ENCODE results near the gene LSM4. TPM values are rescaled to one million over a fixed set of nuclear protein-coding genes. Genes with fewer than 3 reads are reported as not detected.

LSM4 gene
- total RNA-seq, 1 donor from 2014 or later = 103 TPM

DNA sequence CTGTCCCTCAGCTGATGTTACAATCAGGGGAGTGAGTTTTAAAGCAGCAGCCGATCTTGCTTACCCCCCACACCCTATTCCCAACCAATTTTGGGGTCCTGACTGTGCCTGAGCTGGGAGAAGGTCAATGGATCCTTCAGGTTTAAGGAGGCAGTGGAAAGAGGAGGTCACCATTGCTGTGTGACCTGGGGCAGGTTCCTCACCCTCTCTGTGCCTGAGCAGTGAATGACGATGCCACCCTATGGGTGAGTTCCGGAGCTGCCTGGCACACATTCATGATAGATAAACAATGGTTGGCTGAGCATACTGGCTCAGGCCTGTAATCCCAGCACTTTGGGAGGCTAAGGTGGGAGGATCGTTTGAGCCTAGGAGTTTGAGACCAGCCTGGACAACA lies 21.2 kb downstream of the LSM4 start:
- intact Hi-C loops (cut with DNase I) = no loop called here
- ATAC-seq (ENCODE audit: poor library complexity) (no peak), DNase-seq (no peak)

DNA sequence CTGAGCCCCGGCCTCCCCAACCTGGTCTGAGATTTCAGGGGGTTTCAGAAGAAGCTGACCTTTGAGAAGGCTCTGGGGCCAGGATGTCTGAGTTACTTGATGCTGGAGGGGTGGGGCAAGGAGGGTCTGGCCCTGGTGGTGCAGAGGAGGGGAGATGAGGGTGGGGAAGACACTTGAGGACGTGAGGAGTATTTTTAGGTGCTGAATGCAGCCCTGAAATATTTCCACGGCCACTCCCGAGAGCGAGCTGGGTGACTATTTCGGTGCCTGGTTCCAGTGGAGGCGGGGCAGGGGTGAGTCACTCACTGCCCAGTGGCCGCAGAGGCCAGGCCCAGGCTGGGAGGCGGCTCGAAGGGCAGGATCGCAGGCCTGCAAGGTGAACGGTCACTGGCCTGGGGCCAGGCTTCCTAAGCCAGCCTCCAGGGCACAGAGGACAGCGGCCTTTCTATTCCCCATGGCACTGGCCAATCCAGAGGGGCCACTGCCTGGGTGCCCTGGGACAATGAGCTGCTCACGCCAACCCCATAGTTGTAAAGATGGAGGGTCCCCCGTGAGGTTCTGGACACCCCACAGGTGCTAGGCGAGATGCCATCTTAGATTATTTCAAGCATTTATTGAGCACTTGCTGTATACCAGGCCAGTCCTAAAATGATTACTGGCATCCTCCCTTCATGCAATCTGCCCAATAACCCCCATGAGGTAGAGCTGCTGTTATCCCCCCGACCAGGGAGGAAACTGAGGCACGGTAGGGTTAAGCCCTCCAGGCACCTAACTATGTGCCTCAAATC lies 21.8 kb downstream of the LSM4 start:
- DNase-seq (peak; percentile 87), ATAC-seq (ENCODE audit: poor library complexity) (peak; percentile 55)
- intact Hi-C loops (cut with DNase I) = no loop called here

GRCh38 chr19:18299654-18300053 lies 23.2 kb downstream of the LSM4 start:
- ATAC-seq (ENCODE audit: poor library complexity) = no peak
- intact Hi-C loops (cut with DNase I) = no loop called here
- DNase-seq = no peak

GRCh38 chr19:18298601-18299000 lies 24.3 kb downstream of the LSM4 start:
- no peak for DNase-seq
- ATAC-seq (ENCODE audit: poor library complexity) = no peak
- intact Hi-C loops (cut with DNase I) = no loop called here

DNA sequence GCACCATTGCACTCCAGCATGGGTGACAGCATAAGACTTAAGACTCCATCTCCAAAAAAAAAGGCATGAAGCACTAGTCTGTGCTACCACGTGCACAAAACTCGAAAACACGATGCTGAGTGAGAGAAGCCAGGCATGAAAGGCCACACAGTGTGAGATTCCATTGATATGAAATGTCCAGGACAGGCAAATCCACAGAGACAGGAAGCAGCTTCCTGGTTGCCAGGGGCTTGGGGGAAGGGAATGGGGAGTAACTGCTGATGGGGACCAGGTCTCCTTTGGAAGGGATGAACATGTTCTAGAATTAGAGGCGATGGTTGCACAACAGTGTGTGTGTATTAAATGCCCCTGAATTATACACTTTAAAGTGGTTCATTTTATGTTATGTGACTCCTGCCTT lies 25.6 kb downstream of the LSM4 start:
- intact Hi-C loops (cut with DNase I) = no loop called here

GRCh38 chr19:18295034-18295451 lies 27.8 kb downstream of the LSM4 start:
- DNase-seq = no peak
- intact Hi-C loops (cut with DNase I) = no loop called here
- no peak for ATAC-seq (ENCODE audit: poor library complexity)

More for the DNA sequence above, 25.6 kb downstream of the LSM4 start:
- ATAC-seq (ENCODE audit: poor library complexity) = no peak
- no peak for DNase-seq

DNA sequence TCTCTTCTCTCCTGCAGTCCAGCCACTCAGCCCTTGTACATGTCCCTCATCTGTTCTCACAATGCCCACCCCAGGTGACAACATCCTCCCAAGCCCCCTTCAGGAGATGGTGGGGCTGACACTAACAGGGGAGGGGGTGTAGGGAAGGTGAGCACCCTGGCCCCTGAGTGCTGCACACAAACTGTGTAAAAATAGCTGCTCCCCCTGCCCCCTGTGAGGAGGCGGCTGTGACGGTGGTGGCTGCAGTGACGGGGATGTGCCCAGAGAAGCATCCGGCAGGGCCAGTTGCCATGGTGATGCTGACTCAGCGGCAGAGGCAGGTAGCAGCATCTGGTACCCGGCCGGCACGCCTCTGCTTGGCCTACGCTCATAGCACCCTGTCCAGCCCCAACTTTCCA lies 28.4 kb downstream of the LSM4 start:
- ATAC-seq (ENCODE audit: poor library complexity) = no peak
- intact Hi-C loops (cut with DNase I) = no loop called here
- DNase-seq = peak; percentile 66

DNA sequence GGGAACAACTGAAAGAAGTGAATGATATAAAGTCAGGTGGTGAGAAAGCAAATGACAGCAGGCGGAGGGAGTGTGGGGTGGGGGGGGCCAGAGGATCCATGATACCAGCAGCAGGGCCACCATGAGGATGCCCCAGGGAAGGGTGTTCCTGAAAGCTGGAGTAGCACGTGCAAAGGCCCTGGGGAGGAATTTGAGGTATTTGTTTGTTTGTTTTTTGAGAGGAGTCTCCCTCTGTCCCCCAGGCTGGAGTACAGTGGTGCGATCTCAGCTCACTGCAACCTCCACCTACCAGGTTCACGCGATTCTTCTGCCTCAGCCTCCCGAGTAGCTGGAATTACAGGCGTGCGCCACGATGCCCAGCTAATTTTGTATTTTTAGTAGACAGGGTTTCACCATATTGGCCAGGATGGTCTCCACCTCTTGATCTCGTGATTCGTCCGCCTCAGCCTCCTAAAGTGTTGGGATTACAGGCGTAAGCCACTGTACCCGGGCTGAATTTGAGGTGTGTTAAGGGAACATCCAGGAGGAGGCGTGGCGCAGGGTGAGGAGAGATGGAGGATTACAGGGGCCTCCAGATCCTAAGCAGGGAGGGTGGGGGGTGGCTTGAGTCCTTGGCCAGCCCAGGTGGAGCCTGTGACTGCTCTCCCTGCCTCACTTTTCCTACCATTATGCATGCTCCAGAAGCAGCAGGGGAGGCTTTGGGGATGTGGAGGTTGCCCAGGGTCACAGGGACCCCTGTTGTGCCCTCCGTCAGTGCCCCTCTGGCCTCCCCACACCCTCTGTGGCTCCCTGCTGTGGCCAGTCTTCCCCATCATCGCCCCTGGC lies 29.0 kb downstream of the LSM4 start:
- no peak for DNase-seq
- no peak for ATAC-seq (ENCODE audit: poor library complexity)
- intact Hi-C loops (cut with DNase I) = no loop called here

GRCh38 chr19:18292810-18293641 lies 29.9 kb downstream of the LSM4 start:
- intact Hi-C loops (cut with DNase I) = no loop called here

DNA sequence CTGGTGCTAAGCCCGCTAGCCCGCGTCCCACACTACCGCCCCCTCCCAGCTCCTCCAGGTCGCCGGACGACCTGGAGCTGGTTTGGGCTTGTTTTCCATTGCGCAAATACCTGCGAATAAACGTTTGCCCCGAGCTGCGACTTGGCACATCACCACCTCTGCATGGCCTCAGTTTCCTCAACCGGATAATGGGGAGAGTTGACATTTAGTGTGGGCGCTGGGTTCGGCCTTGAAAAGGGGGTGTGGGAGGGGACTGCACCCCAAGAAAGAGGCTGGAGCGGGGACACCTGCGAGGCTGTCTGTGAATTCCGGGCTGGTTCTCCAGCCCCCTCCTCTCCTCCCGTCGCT lies 30.4 kb downstream of the LSM4 start:
- ATAC-seq (ENCODE audit: poor library complexity) = no peak
- intact Hi-C loops (cut with DNase I) = no loop called here
- DNase-seq = no peak

More at GRCh38 chr19:18292810-18293641, 29.9 kb downstream of the LSM4 start:
- ATAC-seq (ENCODE audit: poor library complexity) (peak; percentile 75), DNase-seq (peak; percentile 92)

DNA sequence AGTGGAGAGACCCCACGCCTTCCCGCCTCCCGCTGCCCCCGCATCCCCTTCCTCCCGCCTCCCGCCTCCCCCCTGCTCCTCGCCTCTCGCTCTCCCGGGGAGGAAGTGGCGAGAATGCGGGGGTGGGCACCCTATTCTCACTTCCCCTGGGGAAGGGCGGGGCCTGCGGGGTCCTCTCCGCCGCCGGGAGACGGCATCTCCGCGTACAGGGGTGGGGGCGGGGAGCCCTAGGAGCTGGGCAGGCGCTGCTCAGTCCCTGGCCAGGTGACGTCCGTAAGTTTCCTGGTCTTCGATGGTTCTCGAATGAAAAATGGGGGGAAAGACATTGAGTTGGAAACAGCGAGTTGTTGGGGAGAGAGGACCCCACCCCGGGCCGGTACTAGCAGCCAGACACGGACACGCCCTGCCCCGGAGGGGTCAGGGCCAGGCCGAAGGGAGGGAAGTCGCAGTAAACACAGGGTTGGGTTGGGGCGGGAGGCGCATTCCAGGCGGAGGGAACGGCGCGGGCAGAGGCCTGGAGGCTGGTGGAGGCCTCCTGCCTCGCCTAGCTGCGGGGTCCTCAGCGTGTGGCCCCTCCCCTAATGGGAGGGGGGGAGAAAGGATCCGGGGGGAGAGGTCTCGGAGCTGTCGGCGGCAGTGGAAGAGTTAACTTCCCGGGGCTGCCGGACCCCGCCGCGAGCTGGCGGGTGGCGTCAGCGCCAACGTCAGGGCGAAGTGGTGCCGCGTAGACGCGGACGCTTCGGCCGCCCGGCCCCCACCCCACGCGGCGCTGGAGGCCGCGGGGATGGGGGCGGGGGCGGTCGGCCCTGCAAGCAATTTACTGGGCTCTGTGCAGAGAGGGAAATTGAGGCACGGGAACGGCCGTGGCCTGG lies 31.1 kb downstream of the LSM4 start:
- DNase-seq (peak; percentile 90), ATAC-seq (ENCODE audit: poor library complexity) (peak; percentile 87)
- intact Hi-C loops (cut with DNase I) = no loop called here

DNA sequence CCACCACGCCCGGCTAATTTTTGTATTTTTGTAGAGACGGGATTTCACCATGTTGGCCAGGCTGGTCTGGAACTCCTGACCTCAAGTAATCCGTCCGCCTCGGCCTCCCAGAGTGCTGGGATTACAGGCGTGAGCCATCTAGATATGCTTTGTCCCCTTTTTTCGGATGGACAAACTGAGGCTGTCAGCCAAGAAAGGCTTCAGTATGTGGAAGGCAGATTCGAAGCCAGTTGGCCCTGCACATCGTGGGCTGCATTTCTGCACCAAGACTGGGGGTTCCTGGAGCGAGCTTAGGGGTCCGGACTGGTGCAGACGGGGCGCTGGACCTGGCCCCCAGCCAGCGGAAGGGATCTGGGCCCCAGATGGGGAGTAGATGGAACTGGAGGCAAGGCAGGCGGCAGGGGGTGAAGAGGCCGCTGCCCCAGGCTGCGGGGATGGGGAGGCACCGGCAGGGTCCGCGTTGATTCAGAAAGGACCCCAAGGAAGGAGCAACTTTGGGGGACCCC lies 31.8 kb downstream of the LSM4 start:
- no peak for DNase-seq
- ATAC-seq (ENCODE audit: poor library complexity) = no peak
- intact Hi-C loops (cut with DNase I) = no loop called here

GRCh38 chr19:18290302-18291018 lies 32.4 kb downstream of the LSM4 start:
- no peak for ATAC-seq (ENCODE audit: poor library complexity)
- intact Hi-C loops (cut with DNase I) = no loop called here
- peak; percentile 62 for DNase-seq

DNA sequence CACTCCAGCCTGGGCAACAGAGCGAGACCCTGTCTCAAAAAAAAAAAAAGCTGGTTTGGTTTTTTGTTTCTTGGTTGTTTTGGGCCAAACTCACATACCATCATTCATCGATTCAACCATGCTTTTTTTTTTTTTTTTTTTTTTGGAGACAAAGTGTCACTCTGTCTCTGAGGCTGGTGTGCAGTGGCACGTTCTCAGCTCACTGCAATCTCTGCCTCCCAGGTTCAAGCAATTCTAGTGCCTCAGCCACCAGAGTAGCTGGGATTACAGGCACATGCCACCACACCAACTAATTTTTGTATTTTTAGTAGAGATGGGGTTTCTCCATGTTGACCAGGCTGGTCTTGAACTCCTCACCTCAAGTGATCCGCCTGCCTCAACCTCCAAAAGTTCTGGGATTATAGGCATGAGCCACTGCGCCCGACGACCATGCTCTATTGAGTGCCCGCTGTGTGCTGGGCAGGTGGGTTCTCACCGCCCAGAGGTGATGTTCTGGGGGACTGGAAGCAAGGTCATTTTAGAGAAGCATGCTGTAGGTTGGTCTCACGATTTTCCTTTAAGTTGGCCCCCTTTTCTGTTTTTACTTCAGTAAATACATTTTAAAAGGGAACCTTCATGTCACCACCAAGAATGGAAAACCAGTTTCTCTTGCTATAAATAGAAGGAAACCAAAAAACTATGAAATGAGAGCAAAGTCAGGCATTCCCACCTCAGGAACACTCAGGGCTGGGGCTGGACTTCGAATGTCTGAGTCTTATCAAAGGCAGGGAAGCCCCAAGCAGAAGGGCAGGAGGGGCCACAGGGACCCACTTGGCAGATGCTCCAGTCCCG lies 33.2 kb downstream of the LSM4 start:
- DNase-seq (no peak), ATAC-seq (ENCODE audit: poor library complexity) (no peak)
- intact Hi-C loops (cut with DNase I) = no loop called here

- DNase-seq (no peak), ATAC-seq (ENCODE audit: poor library complexity) (no peak)
- intact Hi-C loops (cut with DNase I) = no loop called here
These were observed 34.8 kb downstream of the LSM4 start for GRCh38 chr19:18287836-18288772.

All from Right ventricle myocardium superior (tissue), 1 donor.